ENCODE results near the gene KRTAP10-11.
"Not testable (repeated sequence)": the region's sequence is repeated elsewhere in the genome, so short reads cannot be mapped to it uniquely, and the experiment has no call there.

KRTAP10-11 gene
- long read RNA-seq, donor 1 = 0 reads
- long read RNA-seq, donor 2 = 0 reads
- long read RNA-seq, donor 3 = 0 reads
- long read RNA-seq, donor 4 = 0 reads
- long read RNA-seq, donor 5 = 0 reads
- long read RNA-seq, donor 6 = 0 reads
- long read RNA-seq, donor 7, partial matches to known transcripts = 0 of 1 reads
- long read RNA-seq, donor 7, other reads (novel, unspliced or antisense) = 0 of 1 reads
- long read RNA-seq, donor 8 = 0 reads

GRCh38 chr21:44646366-44647221 lies at the start of gene KRTAP10-11:
Gene KRTAP10-11, plus strand, starts transcription at chr21:44646414. Its CDS starts 45 bp downstream, at chr21:44646459.
- DNase-seq = not testable (repeated sequence)

GRCh38 chr21:44598061-44598460 lies 48.2 kb upstream of the KRTAP10-11 start:
- no peak for DNase-seq

- DNase-seq = no peak
Measured at GRCh38 chr21:44599264-44600029, 46.8 kb upstream of the KRTAP10-11 start.

GRCh38 chr21:44600118-44600978 lies 45.9 kb upstream of the KRTAP10-11 start, which contains the start of gene KRTAP10-7:
Gene KRTAP10-7, plus strand, starts transcription at chr21:44600597. Its CDS starts 25 bp downstream, at chr21:44600622.
- not testable (repeated sequence) for DNase-seq

- DNase-seq = not testable (repeated sequence)
Measured at GRCh38 chr21:44601091-44601490, 45.1 kb upstream of the KRTAP10-11 start.

GRCh38 chr21:44601596-44602462 lies 44.4 kb upstream of the KRTAP10-11 start:
- DNase-seq = no peak

GRCh38 chr21:44602463-44602850 lies 43.8 kb upstream of the KRTAP10-11 start:
- no peak for DNase-seq

- no peak for DNase-seq
Measured at GRCh38 chr21:44603109-44603875, 42.9 kb upstream of the KRTAP10-11 start.

- DNase-seq = no peak
Measured at GRCh38 chr21:44603911-44604310, 42.3 kb upstream of the KRTAP10-11 start.

- no peak for DNase-seq
Measured at GRCh38 chr21:44606495-44606894, 39.7 kb upstream of the KRTAP10-11 start.

GRCh38 chr21:44609193-44609592 lies 37.0 kb upstream of the KRTAP10-11 start:
- DNase-seq = no peak

- DNase-seq = not testable (repeated sequence)
Measured at GRCh38 chr21:44610157-44610843, 35.9 kb upstream of the KRTAP10-11 start.

GRCh38 chr21:44611551-44611950 lies 34.7 kb upstream of the KRTAP10-11 start:
- DNase-seq = no peak

GRCh38 chr21:44612029-44612486 lies 34.2 kb upstream of the KRTAP10-11 start, which contains the start of gene KRTAP10-8:
Gene KRTAP10-8, plus strand, starts transcription at chr21:44612079. Its CDS starts 22 bp downstream, at chr21:44612101.
- DNase-seq = no peak

- no peak for DNase-seq
Measured at GRCh38 chr21:44612669-44613229, 33.5 kb upstream of the KRTAP10-11 start.

- no peak for DNase-seq
Measured at GRCh38 chr21:44613386-44614155, 32.6 kb upstream of the KRTAP10-11 start.

GRCh38 chr21:44614161-44614631 lies 32.0 kb upstream of the KRTAP10-11 start:
- no peak for DNase-seq

GRCh38 chr21:44614961-44615391 lies 31.2 kb upstream of the KRTAP10-11 start:
- DNase-seq = no peak

Data from right kidney (tissue), 9 donors.